NCI-H128 (cell line): ENCODE data around the gene ALG12.

Experiments
- DNase-seq: peaks from one replicate; lab custom pipeline; 2025; ENCODE audit not compliant: unreplicated experiment; lab: John Stamatoyannopoulos, UW

ALG12 gene

GRCh38 chr22:49917974-49918910 lies at the start of gene ALG12, which contains the start of gene CRELD2:
TSS of gene ALG12 (minus strand) at chr22:49918438. CDS start at chr22:49913765, 4,673 bp downstream.
TSS of gene CRELD2 (plus strand) at chr22:49918634. CDS start at chr22:49918770, 136 bp downstream.
- DNase-seq: peak; percentile 77

GRCh38 chr22:49967706-49968208 lies 49.5 kb upstream of the ALG12 start:
- no peak for DNase-seq

GRCh38 chr22:49966774-49967705 lies 48.8 kb upstream of the ALG12 start:
- no peak for DNase-seq

GRCh38 chr22:49966041-49966773 lies 48.0 kb upstream of the ALG12 start:
- DNase-seq: no peak

GRCh38 chr22:49965091-49966040 lies 47.1 kb upstream of the ALG12 start:
- DNase-seq: no peak

- no peak for DNase-seq
These were observed 46.2 kb upstream of the ALG12 start for GRCh38 chr22:49964136-49965090.

GRCh38 chr22:49963647-49964026 lies 45.4 kb upstream of the ALG12 start:
- DNase-seq: no peak

GRCh38 chr22:49962751-49963646 lies 44.8 kb upstream of the ALG12 start:
- no peak for DNase-seq

- DNase-seq: peak; percentile 42
These were observed 43.9 kb upstream of the ALG12 start for GRCh38 chr22:49962012-49962750.

GRCh38 chr22:49961601-49962011 lies 43.4 kb upstream of the ALG12 start:
- no peak for DNase-seq

- DNase-seq: no peak
These were observed 42.9 kb upstream of the ALG12 start for GRCh38 chr22:49961005-49961600.

GRCh38 chr22:49960159-49961004 lies 42.1 kb upstream of the ALG12 start, which contains the start of gene PIM3:
TSS of gene PIM3 (plus strand) at chr22:49960772. CDS start at chr22:49960948, 176 bp downstream.
- DNase-seq: peak; percentile 73

GRCh38 chr22:49959782-49960158 lies 41.5 kb upstream of the ALG12 start:
- no peak for DNase-seq

GRCh38 chr22:49958931-49959781 lies 40.9 kb upstream of the ALG12 start:
- no peak for DNase-seq
